ENCODE results near the gene ZDHHC18.
A peak's percentile ranks its signal among the peaks of the same experiment; 100 is the strongest.

DNA sequence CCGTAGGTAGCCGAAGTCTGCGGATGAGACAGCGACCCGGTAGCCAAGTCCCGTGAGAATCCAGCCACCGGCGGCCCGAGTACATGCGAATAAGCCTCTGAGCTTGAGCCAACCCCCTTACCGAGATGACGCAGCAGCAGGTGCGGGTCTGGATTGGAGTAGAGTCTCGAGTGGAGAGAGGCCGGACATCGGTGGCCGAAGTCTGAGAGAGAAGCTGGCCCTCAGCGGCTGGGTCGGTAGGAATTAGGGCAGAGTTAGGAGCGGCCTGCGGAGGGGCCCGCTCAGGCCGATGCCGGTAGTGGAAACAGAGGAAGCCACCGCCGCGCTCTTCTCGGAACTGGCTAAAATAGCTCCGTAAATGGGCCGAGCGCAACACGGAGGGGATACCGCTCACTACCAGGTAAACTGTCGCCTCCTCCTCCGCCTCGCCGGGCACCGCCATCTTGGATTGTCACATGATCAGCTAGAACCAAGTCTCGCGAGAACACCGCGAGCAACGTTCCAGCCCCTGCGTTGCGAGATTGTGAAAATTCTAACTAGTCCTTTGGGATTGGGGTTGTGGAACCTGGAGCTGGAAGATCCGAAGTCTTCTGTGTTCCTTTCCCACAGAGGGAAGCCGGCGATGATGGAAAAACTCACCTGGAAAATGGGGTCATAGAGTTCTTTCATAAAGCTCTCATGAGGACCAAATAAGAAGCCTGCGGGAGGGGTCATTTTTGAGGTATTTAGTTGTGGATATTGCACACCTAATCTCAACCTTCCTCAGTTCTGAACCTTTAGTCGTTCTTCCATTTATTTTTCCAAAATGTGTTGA lies 73.7 kb downstream of the ZDHHC18 start, which contains the start of gene GPATCH3:
- 0 out of 4 replicates have a peak, but pooled peaks of 1 of the 2 experiments have one; percentile 38 for TF ChIP-seq REST (IDR thresholded peaks at IDR 0.05; ENCODE audit: insufficient read depth in 1 of 2, low read depth in 2 of 2, low read length in 2 of 2)
- TF ChIP-seq POLR2AphosphoS5 (IDR thresholded peaks at IDR 0.05; ENCODE audit: low read depth, low read length) = peak; percentile 95
- peak; percentile 94 for TF ChIP-seq SIN3A (IDR thresholded peaks at IDR 0.05; ENCODE audit: borderline replicate concordance, insufficient read depth, low read length)
